ENCODE measurements around the gene MOCS1. TPM values are rescaled to one million over a fixed set of nuclear protein-coding genes. Genes with fewer than 3 reads are reported as not detected.

MOCS1 gene
- total RNA-seq, 1 donor from 2014 or later = 22.9 TPM

DNA sequence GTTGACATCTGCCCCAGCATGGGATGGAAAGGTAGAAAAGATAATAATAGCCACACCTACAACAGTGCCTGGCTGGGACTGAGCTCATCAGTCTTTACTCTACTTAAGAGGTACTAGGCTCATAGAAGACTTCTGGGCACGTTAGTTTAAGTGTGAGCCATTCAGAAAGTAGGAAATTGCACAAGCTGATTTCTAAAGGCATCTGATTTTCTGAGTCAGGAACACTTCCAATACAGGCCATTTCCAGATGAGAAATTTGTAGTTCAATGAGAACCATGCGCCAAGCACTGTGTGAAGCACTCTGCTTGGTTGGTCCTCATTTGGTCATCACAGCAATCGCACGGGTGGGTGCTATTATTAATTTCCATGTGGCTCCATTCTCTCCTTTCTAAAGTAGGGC, 42.3 kb downstream of the MOCS1 start:
- Histone ChIP-seq H3K36me3 (peaks cover 18% of the 10 kb centered on the region), H3K4me1 (peaks cover 12% of the 10 kb centered on the region), H3K27ac (no peak overlapping the region), H3K9me3 (no peaks in the 10 kb centered on the region), H3K4me3 (no peak overlapping the region), H3K27me3 (ENCODE audit: low read depth) (no peaks in the 10 kb centered on the region)
- no peak for DNase-seq
- intact Hi-C loops (cut with DNase I) = no loop called here
- ATAC-seq = no peak
- TF ChIP-seq, protein P1, sequence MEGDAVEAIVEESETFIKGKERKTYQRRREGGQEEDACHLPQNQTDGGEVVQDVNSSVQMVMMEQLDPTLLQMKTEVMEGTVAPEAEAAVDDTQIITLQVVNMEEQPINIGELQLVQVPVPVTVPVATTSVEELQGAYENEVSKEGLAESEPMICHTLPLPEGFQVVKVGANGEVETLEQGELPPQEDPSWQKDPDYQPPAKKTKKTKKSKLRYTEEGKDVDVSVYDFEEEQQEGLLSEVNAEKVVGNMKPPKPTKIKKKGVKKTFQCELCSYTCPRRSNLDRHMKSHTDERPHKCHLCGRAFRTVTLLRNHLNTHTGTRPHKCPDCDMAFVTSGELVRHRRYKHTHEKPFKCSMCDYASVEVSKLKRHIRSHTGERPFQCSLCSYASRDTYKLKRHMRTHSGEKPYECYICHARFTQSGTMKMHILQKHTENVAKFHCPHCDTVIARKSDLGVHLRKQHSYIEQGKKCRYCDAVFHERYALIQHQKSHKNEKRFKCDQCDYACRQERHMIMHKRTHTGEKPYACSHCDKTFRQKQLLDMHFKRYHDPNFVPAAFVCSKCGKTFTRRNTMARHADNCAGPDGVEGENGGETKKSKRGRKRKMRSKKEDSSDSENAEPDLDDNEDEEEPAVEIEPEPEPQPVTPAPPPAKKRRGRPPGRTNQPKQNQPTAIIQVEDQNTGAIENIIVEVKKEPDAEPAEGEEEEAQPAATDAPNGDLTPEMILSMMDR (IDR thresholded peaks at IDR 0.05) = no peak

DNA sequence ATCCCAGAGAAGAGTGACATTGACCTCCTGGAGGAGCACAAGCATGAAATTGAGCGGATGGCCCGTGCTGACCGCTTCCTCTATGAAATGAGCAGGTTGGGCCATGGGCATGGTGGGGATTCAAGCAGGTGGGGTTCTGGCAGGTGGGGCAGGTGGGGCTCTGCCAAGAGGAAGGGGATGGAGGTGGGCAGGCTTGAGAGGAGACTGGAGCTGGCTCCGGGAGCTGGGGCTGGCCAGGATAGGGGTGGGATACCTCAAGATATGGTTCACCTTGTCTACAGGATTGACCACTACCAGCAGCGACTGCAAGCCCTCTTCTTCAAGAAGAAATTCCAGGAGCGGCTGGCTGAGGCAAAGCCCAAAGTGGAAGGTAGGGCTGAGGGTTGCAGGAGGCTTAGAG, 42.9 kb downstream of the MOCS1 start:
- intact Hi-C loops (cut with DNase I) = no loop called here
- no peaks in the 10 kb centered on the region for H3K27me3 ChIP-seq (ENCODE audit: low read depth)

DNA sequence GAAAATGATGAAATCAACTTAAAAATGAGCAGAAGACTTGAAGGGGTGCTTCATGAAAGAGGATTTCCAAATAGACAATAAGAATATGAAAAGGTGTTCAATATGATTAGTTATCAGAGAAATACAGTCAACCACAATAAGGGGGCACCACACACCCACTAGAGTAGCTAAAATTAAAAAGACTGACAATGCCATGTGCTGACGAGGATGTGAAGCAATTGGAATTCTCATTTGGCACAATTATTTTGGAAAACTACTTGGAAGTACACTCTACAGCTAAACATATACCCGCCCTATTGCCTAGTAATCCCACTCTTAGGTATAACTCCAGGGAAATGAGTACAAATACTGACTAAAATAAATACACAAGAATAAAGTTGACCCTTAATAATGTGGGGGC, 45.0 kb downstream of the MOCS1 start:
- H3K27ac ChIP-seq = no peak overlapping the region
- no peak for ATAC-seq
- no peaks in the 10 kb centered on the region for H3K27me3 ChIP-seq (ENCODE audit: low read depth)
- DNase-seq = no peak
- H3K4me1 ChIP-seq = peaks cover 12% of the 10 kb centered on the region
- no peak overlapping the region for H3K4me3 ChIP-seq
- intact Hi-C loops (cut with DNase I) = no loop called here
- H3K9me3 ChIP-seq = no peaks in the 10 kb centered on the region
- peaks cover 4% of the 10 kb centered on the region for H3K36me3 ChIP-seq
- TF ChIP-seq, protein P1 (IDR thresholded peaks at IDR 0.05) = no peak

More for the DNA sequence above, 42.9 kb downstream of the MOCS1 start:
- Histone ChIP-seq H3K4me1 (peaks cover 12% of the 10 kb centered on the region), H3K36me3 (peaks cover 12% of the 10 kb centered on the region), H3K4me3 (no peak overlapping the region), H3K9me3 (no peaks in the 10 kb centered on the region), H3K27ac (no peak overlapping the region)
- TF ChIP-seq, protein P1 (IDR thresholded peaks at IDR 0.05) = no peak
- ATAC-seq (no peak), DNase-seq (no peak)

DNA sequence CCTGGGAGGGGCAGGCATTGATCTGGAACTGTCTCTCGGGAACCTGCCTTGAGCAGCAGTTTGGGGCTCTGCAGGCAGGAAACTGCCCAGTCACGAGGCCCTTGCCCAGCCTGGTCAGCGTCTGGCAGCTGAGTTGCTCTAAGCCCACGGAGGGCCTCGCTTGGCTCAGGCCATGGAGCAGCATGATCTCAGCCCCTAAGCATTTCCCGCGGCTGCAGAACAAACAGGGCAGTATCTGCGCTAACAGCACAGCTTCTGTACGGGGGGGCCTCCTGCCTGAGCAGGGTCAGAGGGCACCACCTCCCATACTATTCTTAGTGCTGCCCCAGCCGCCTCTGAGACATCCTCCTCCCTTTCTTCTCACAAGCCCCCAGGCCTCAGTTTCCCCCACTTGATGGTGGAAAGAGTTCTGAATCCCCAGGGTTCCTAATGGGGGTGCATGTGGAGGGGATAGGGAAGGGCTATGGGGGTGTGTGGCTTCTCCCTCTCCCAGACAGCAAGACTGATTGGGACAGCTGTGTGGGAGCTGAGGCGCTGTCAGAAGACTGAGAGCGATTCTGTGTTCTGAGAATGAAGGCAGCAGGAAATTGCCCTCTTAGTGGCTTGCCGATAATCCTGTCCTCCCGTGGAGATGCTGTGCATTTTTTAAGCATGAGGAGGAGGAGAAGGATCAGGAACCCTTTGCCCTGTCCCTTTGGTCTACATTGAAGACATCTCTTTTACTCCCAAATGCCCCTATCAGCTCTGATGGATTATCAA, 46.4 kb downstream of the MOCS1 start:
- H3K27ac ChIP-seq = peak overlapping the region; percentile 54
- H3K36me3 ChIP-seq = peaks cover 2% of the 10 kb centered on the region
- ATAC-seq (peak; percentile 77 to 93), DNase-seq (peak; percentile 73)
- intact Hi-C loops (cut with DNase I) = no loop called here
- peaks cover 14% of the 10 kb centered on the region for H3K4me1 ChIP-seq
- no peaks in the 10 kb centered on the region for H3K9me3 ChIP-seq
- no peak overlapping the region for H3K4me3 ChIP-seq
- TF ChIP-seq, protein P1 (IDR thresholded peaks at IDR 0.05) = no peak
- no peaks in the 10 kb centered on the region for H3K27me3 ChIP-seq (ENCODE audit: low read depth)

DNA sequence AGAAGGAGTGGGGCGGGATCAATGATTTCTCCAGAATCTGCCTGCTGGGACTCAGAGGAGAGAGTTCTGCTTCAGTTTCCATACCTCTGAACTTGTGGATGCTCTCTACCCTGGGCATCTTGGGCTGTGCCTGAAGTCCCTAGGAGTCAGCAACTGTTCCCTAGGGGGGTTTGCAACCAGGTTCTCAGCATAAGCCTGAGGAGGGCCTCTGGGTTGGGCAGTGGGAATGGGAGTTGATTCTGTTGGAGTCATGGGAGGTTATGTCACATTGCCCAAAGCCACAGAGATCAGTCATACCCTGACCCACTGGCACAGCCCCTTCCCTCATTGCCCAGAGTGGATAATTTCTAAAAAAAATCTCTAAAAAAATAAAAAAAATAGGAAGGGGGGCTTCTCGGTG, 47.4 kb downstream of the MOCS1 start:
- H3K9me3 ChIP-seq = no peaks in the 10 kb centered on the region
- intact Hi-C loops (cut with DNase I) = no loop called here
- no peak for ATAC-seq
- no peaks in the 10 kb centered on the region for H3K27me3 ChIP-seq (ENCODE audit: low read depth)
- peaks cover 21% of the 10 kb centered on the region for H3K4me1 ChIP-seq
- H3K4me3 ChIP-seq = no peak overlapping the region
- DNase-seq = no peak
- H3K27ac ChIP-seq = peak overlapping the region; percentile 28
- TF ChIP-seq, protein P1 (IDR thresholded peaks at IDR 0.05) = no peak
- H3K36me3 ChIP-seq = no peaks in the 10 kb centered on the region
